ENCODE measurements around the gene BAIAP2L2. TPM values are rescaled to one million over a fixed set of nuclear protein-coding genes. Genes with fewer than 3 reads are reported as not detected.

BAIAP2L2 gene
- total and polyA plus RNA-seq, 2 experiments from 2014 or later, result 4.4 to 8.2 TPM

DNA sequence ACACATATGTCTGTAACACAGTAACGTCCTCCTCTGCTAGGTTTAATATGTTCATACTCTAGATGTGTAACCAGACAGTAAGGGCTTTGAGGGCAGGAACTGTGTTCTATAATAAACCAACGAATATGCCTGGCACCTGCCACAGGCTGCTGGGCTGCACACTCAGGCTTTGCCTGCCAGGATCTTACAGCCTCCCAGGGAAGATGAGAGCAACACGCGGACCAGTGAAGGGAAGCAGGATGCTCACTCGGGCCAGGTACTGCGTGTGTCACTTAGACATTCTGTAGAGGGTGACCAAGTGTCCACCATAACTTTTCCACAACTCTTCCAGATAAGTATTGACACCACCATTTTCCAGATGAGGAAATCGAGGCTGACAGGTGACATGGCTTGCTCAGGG lies 21.7 kb upstream of the BAIAP2L2 start:
- WGBS (ENCODE audit: low lambda C conversion rate, missing lambda C conversion rate), result 92% methylated on average over 7 of the region's 7 CpGs
- DNase-seq (ENCODE audit: low spot score), result no peak
- no peak overlapping the region for H3K27ac ChIP-seq
- H3K4me1 ChIP-seq (ENCODE audit: insufficient read depth), result no peaks in the 10 kb centered on the region
- no peak overlapping the region for H3K4me2 ChIP-seq
- no peak overlapping the region for H2AFZ ChIP-seq
- H3K4me3 ChIP-seq, result no peak overlapping the region
- no peak for TF ChIP-seq EZH2 (IDR thresholded peaks at IDR 0.05; ENCODE audit: borderline replicate concordance)
- no peak for TF ChIP-seq EZH2phosphoT487 (IDR thresholded peaks at IDR 0.05; ENCODE audit: low read depth, severe bottlenecking, unreplicated experiment)
- TF ChIP-seq, protein P1, sequence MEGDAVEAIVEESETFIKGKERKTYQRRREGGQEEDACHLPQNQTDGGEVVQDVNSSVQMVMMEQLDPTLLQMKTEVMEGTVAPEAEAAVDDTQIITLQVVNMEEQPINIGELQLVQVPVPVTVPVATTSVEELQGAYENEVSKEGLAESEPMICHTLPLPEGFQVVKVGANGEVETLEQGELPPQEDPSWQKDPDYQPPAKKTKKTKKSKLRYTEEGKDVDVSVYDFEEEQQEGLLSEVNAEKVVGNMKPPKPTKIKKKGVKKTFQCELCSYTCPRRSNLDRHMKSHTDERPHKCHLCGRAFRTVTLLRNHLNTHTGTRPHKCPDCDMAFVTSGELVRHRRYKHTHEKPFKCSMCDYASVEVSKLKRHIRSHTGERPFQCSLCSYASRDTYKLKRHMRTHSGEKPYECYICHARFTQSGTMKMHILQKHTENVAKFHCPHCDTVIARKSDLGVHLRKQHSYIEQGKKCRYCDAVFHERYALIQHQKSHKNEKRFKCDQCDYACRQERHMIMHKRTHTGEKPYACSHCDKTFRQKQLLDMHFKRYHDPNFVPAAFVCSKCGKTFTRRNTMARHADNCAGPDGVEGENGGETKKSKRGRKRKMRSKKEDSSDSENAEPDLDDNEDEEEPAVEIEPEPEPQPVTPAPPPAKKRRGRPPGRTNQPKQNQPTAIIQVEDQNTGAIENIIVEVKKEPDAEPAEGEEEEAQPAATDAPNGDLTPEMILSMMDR (IDR thresholded peaks at IDR 0.05; ENCODE audit: poor library complexity), result no peak
- no peaks in the 10 kb centered on the region for H3K36me3 ChIP-seq (replicated peaks; ENCODE audit: insufficient read depth, low read depth)
- no peaks in the 10 kb centered on the region for H3K9me2 ChIP-seq (replicated peaks; ENCODE audit: insufficient read depth)
- no peaks in the 10 kb centered on the region for H3K79me2 ChIP-seq
- no peaks in the 10 kb centered on the region for H3K9me3 ChIP-seq (ENCODE audit: low read depth)
- H3K27me3 ChIP-seq, result no peaks in the 10 kb centered on the region
- no peaks in the 10 kb centered on the region for H4K20me1 ChIP-seq (ENCODE audit: insufficient read depth, poor library complexity, severe bottlenecking)

DNA sequence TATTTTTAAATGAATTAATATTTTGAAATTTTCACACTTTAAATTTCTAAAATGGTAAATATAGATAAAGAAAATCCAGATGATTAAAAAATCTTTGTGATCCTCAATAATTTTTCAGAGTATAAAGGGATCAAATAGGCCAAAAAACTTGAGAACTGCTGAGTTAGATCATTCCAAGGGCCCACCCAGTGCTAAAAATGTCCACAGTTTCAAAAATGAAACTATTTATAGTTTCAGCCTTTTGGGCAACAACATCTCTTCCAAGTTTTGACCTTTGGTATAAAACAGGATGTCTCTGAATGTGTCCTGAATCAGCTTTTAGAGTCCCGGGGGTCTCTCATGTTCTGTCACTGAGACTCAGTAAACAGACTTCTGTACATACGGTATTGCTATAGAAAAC lies 20.9 kb upstream of the BAIAP2L2 start:
- TF ChIP-seq EZH2 (IDR thresholded peaks at IDR 0.05; ENCODE audit: borderline replicate concordance) (no peak), EZH2phosphoT487 (IDR thresholded peaks at IDR 0.05; ENCODE audit: low read depth, severe bottlenecking, unreplicated experiment) (no peak)
- TF ChIP-seq, protein P1 (IDR thresholded peaks at IDR 0.05; ENCODE audit: poor library complexity), result no peak
- no peaks in the 10 kb centered on the region for H3K36me3 ChIP-seq (replicated peaks; ENCODE audit: insufficient read depth, low read depth)
- H3K9me2 ChIP-seq (replicated peaks; ENCODE audit: insufficient read depth), result no peaks in the 10 kb centered on the region
- no peaks in the 10 kb centered on the region for H3K79me2 ChIP-seq
- no peak overlapping the region for H3K4me2 ChIP-seq
- no peaks in the 10 kb centered on the region for H3K9me3 ChIP-seq (ENCODE audit: low read depth)
- no peak for DNase-seq (ENCODE audit: low spot score)
- 84% methylated on average over 2 of the region's 2 CpGs for WGBS (ENCODE audit: low lambda C conversion rate, missing lambda C conversion rate)
- H4K20me1 ChIP-seq (ENCODE audit: insufficient read depth, poor library complexity, severe bottlenecking), result no peaks in the 10 kb centered on the region
- H3K4me3 ChIP-seq, result no peak overlapping the region
- no peak overlapping the region for H2AFZ ChIP-seq
- H3K27me3 ChIP-seq, result no peaks in the 10 kb centered on the region
- no peaks in the 10 kb centered on the region for H3K4me1 ChIP-seq (ENCODE audit: insufficient read depth)
- no peak overlapping the region for H3K27ac ChIP-seq

DNA sequence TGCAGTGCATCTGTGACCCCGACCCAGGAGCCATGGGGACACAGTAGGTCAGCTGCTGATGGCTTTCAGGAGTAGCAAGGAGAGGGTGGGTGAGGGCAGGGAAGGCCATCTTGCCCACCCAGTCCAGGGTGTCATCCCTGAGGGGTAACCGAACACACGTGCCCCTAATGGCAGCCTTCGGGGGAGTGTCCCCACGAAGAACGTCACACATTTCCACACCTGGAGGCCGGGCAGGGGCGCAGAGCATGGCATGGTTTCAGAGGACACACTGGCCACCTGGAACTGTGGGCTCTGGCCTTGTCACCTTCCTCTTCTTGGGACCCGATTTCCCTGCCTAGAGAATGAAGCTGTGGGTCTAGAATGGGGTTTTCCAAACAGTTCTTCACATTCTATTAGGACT lies 19.4 kb upstream of the BAIAP2L2 start:
- no peaks in the 10 kb centered on the region for H3K4me1 ChIP-seq (ENCODE audit: insufficient read depth)
- H2AFZ ChIP-seq, result no peak overlapping the region
- H3K4me2 ChIP-seq, result no peak overlapping the region
- no peaks in the 10 kb centered on the region for H3K9me3 ChIP-seq (ENCODE audit: low read depth)
- peak; percentile 6 for DNase-seq (ENCODE audit: low spot score)
- no peak overlapping the region for H3K4me3 ChIP-seq
- no peaks in the 10 kb centered on the region for H4K20me1 ChIP-seq (ENCODE audit: insufficient read depth, poor library complexity, severe bottlenecking)
- 90% methylated on average over 9 of the region's 9 CpGs for WGBS (ENCODE audit: low lambda C conversion rate, missing lambda C conversion rate)
- TF ChIP-seq, protein P1 (IDR thresholded peaks at IDR 0.05; ENCODE audit: poor library complexity), result no peak
- TF ChIP-seq EZH2 (IDR thresholded peaks at IDR 0.05; ENCODE audit: borderline replicate concordance), result no peak
- no peak for TF ChIP-seq EZH2phosphoT487 (IDR thresholded peaks at IDR 0.05; ENCODE audit: low read depth, severe bottlenecking, unreplicated experiment)
- no peak overlapping the region for H3K27ac ChIP-seq
- no peaks in the 10 kb centered on the region for H3K79me2 ChIP-seq
- no peaks in the 10 kb centered on the region for H3K36me3 ChIP-seq (replicated peaks; ENCODE audit: insufficient read depth, low read depth)
- H3K27me3 ChIP-seq, result no peaks in the 10 kb centered on the region
- no peaks in the 10 kb centered on the region for H3K9me2 ChIP-seq (replicated peaks; ENCODE audit: insufficient read depth)

GRCh38 chr22:38129021-38129420 lies 18.5 kb upstream of the BAIAP2L2 start:
- H3K27me3 ChIP-seq, result no peaks in the 10 kb centered on the region
- peak; percentile 3 for DNase-seq (ENCODE audit: low spot score)
- no peaks in the 10 kb centered on the region for H3K36me3 ChIP-seq (replicated peaks; ENCODE audit: insufficient read depth, low read depth)
- no peaks in the 10 kb centered on the region for H4K20me1 ChIP-seq (ENCODE audit: insufficient read depth, poor library complexity, severe bottlenecking)
- no peaks in the 10 kb centered on the region for H3K79me2 ChIP-seq
- 87% methylated on average over 10 of the region's 10 CpGs for WGBS (ENCODE audit: low lambda C conversion rate, missing lambda C conversion rate)
- H3K4me2 ChIP-seq, result no peak overlapping the region
- no peak overlapping the region for H2AFZ ChIP-seq
- no peak for TF ChIP-seq EZH2phosphoT487 (IDR thresholded peaks at IDR 0.05; ENCODE audit: low read depth, severe bottlenecking, unreplicated experiment)
- TF ChIP-seq EZH2 (IDR thresholded peaks at IDR 0.05; ENCODE audit: borderline replicate concordance), result no peak
- TF ChIP-seq, protein P1 (IDR thresholded peaks at IDR 0.05; ENCODE audit: poor library complexity), result no peak
- no peak overlapping the region for H3K4me3 ChIP-seq
- H3K27ac ChIP-seq, result no peak overlapping the region
- no peaks in the 10 kb centered on the region for H3K4me1 ChIP-seq (ENCODE audit: insufficient read depth)
- H3K9me2 ChIP-seq (replicated peaks; ENCODE audit: insufficient read depth), result no peaks in the 10 kb centered on the region
- no peaks in the 10 kb centered on the region for H3K9me3 ChIP-seq (ENCODE audit: low read depth)

All from hepatocyte (in vitro differentiated cells).